Trophoblast cell (in vitro differentiated cells and primary cell): ENCODE results near the gene DCAF8.

Source experiments
- DNase-seq, 2 donors: peaks; one replicate each; pipeline ENCODE4 v3.0.0-alpha.2; 2016
- H2AFZ ChIP-seq: 2 replicates; pipeline ENCODE4 v1.6.1; 2013; ENCODE audit warnings: low read length, moderate library complexity, mild to moderate bottlenecking; ENCODE audit not compliant: insufficient read depth, poor library complexity
- H2AK5ac ChIP-seq: 2 replicates; pipeline ENCODE4 v1.6.1; 2013; ENCODE audit warnings: mild to moderate bottlenecking, low read length
- H2BK120ac ChIP-seq: 2 replicates; pipeline ENCODE4 v1.6.1; 2013; ENCODE audit warnings: low read length, mild to moderate bottlenecking, moderate library complexity; ENCODE audit not compliant: insufficient read depth, poor library complexity
- H2BK12ac ChIP-seq: 2 replicates; pipeline ENCODE4 v1.6.1; 2013; ENCODE audit warnings: mild to moderate bottlenecking, low read length, moderate library complexity
- H2BK5ac ChIP-seq: 2 replicates; pipeline ENCODE4 v1.6.1; 2013; ENCODE audit warnings: low read length, low read depth, moderate library complexity, mild to moderate bottlenecking; ENCODE audit not compliant: poor library complexity
- H3K14ac ChIP-seq: 2 replicates; pipeline ENCODE4 v1.6.1; 2013; ENCODE audit warnings: mild to moderate bottlenecking, low read length
- H3K18ac ChIP-seq: 2 replicates; pipeline ENCODE4 v1.6.1; 2013; ENCODE audit warnings: mild to moderate bottlenecking, low read length
- H3K23ac ChIP-seq: 2 replicates; pipeline ENCODE4 v1.6.1; 2013; ENCODE audit warnings: low read length
- H3K27ac ChIP-seq: 2 replicates; pipeline ENCODE4 v1.5.1; 2013; ENCODE audit warnings: low read depth, mild to moderate bottlenecking, inconsistent platforms, low read length, moderate library complexity
- H3K27me3 ChIP-seq: 2 replicates; pipeline ENCODE4 v1.6.1; 2013; ENCODE audit warnings: inconsistent platforms, mild to moderate bottlenecking, low read length, moderate library complexity; ENCODE audit not compliant: insufficient read depth
- H3K36me3 ChIP-seq, 2 experiments: 1 replicate in 1 of 2; 2 replicates in 1 of 2; pipeline ENCODE4 v1.6.1; 2013; ENCODE audit warnings: low read length in 2 of 2, mild to moderate bottlenecking in 2 of 2, moderate library complexity in 1 of 2; ENCODE audit not compliant: insufficient read depth in 2 of 2, control insufficient read depth in 1 of 2
- H3K4ac ChIP-seq: 2 replicates; pipeline ENCODE4 v1.6.1; 2013; ENCODE audit warnings: low read depth, mild to moderate bottlenecking, low read length, moderate library complexity
- H3K4me1 ChIP-seq, 2 experiments: 1 replicate in 1 of 2; 2 replicates in 1 of 2; pipeline ENCODE4 v1.6.1; 2013; ENCODE audit warnings: low read length in 2 of 2, mild to moderate bottlenecking in 2 of 2, moderate library complexity in 1 of 2; ENCODE audit not compliant: insufficient read depth in 2 of 2, control insufficient read depth in 1 of 2
- H3K4me2 ChIP-seq: 2 replicates; pipeline ENCODE4 v1.6.1; 2013; ENCODE audit warnings: inconsistent platforms, mild to moderate bottlenecking, low read length, moderate library complexity
- H3K4me3 ChIP-seq: 2 replicates; pipeline ENCODE4 v1.5.1; 2013; ENCODE audit warnings: mild to moderate bottlenecking, low read depth, low read length, inconsistent platforms
- H3K79me1 ChIP-seq: one replicate; pipeline ENCODE4 v1.6.1; 2013; ENCODE audit warnings: low read length
- H3K79me2 ChIP-seq: 2 replicates; pipeline ENCODE4 v1.6.1; 2013; ENCODE audit warnings: low read length, mild to moderate bottlenecking; ENCODE audit not compliant: control insufficient read depth, insufficient read depth, poor library complexity
- H3K9ac ChIP-seq: 2 replicates; pipeline ENCODE4 v1.6.1; 2013; ENCODE audit warnings: mild to moderate bottlenecking, low read length
- H3K9me3 ChIP-seq: 2 replicates; pipeline ENCODE4 v1.6.1; 2013; ENCODE audit warnings: low read depth, mild to moderate bottlenecking, control low read depth, inconsistent platforms, low read length; ENCODE audit not compliant: insufficient read depth
- H4K12ac ChIP-seq: 2 replicates; pipeline ENCODE4 v1.6.1; 2013; ENCODE audit warnings: low read depth, mild to moderate bottlenecking, low read length, moderate library complexity
- H4K8ac ChIP-seq: 2 replicates; pipeline ENCODE4 v1.6.1; 2013; ENCODE audit warnings: low read depth, mild to moderate bottlenecking, low read length, moderate library complexity
- H4K91ac ChIP-seq: one replicate; pipeline ENCODE4 v1.6.1; 2013; ENCODE audit warnings: low read depth, mild to moderate bottlenecking, low read length, moderate library complexity
- WGBS: extraction: QIAGEN DNeasy Blood & Tissue Kit; methylation state at CpG from one replicate; pipeline ENCODE4 v1.1.7; 2013; ENCODE audit warnings: missing lambda C conversion rate; ENCODE audit not compliant: insufficient read length, insufficient coverage; ENCODE audit errors: extremely low coverage; 5-methylcytosine and 5-hydroxymethylcytosine counted together

DCAF8 gene

DNA sequence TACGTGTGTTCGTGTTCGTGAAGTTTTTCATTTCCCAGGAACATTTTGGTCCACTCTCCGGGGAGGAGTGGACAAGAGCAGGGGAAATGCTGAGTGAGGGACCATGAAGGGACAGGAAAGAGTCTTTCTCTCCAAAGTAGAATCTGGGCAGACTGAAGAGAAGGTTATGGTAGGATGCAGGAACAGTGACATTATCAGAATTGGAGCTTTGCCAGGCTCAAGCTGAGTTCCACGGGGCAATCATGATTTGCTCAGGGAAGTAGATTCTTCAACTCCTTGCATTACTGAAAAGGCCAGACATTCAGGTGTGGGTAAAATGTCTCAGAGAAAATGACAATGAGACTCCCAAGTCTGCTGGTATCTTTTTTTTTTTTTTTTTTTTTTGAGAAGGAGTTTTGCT, 94.3 kb downstream of the DCAF8 start:
- H4K8ac ChIP-seq, result no peak overlapping the region
- H3K27ac ChIP-seq, result no peak overlapping the region
- H3K9ac ChIP-seq, result no peak overlapping the region
- H2AK5ac ChIP-seq, result no peak overlapping the region
- no peaks in the 10 kb centered on the region for H3K36me3 ChIP-seq
- no CpG with 5 or more reads among the region's 5 CpGs for WGBS
- H4K12ac ChIP-seq, result no peak overlapping the region
- peak; percentile 77 to 91 for DNase-seq
- H3K9me3 ChIP-seq, result no peaks in the 10 kb centered on the region
- no peaks in the 10 kb centered on the region for H3K79me2 ChIP-seq
- H3K4ac ChIP-seq, result no peak overlapping the region
- H3K14ac ChIP-seq, result no peak overlapping the region
- H2BK120ac ChIP-seq, result no peak overlapping the region
- no peak overlapping the region for H4K91ac ChIP-seq
- no peak overlapping the region for H3K4me3 ChIP-seq
- no peak overlapping the region for H2BK5ac ChIP-seq
- H3K23ac ChIP-seq, result no peak overlapping the region
- no peak overlapping the region for H2AFZ ChIP-seq
- no peak overlapping the region for H3K4me2 ChIP-seq
- no peak overlapping the region for H3K18ac ChIP-seq
- no peaks in the 10 kb centered on the region for H3K27me3 ChIP-seq
- H3K4me1 ChIP-seq, result peaks cover 19% of the 10 kb centered on the region in 2 experiments
- peaks cover 4% of the 10 kb centered on the region for H3K79me1 ChIP-seq
- no peak overlapping the region for H2BK12ac ChIP-seq

DNA sequence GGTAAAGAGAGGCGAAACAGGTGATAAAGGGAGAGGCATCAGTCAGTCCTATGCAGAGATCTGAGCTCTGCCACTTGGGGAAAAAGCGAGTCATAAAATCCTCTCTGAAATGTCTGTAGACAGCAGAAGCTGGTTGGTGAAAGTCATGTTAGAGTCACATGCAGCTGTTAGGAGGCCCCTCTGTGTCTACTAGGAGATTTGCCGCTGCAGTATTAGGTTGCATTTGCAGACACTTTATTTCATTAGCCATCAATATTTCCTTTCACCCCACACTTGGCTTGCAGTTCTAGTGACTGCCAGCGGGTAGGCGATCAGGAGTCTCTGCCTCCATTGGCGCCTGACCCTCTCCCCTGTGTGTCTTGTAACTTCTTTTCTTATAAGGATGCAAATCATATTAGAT, 94.8 kb downstream of the DCAF8 start:
- no peak overlapping the region for H2BK12ac ChIP-seq
- no peaks in the 10 kb centered on the region for H3K27me3 ChIP-seq
- no peak overlapping the region for H4K12ac ChIP-seq
- H4K91ac ChIP-seq, result no peak overlapping the region
- H2AK5ac ChIP-seq, result no peak overlapping the region
- no peak overlapping the region for H3K18ac ChIP-seq
- H3K4me1 ChIP-seq, result peaks cover 17 to 18% of the 10 kb centered on the region in 2 experiments
- H2AFZ ChIP-seq, result no peak overlapping the region
- WGBS, result no CpG with 5 or more reads among the region's 6 CpGs
- H2BK120ac ChIP-seq, result no peak overlapping the region
- H3K9me3 ChIP-seq, result no peaks in the 10 kb centered on the region
- H4K8ac ChIP-seq, result no peak overlapping the region
- no peaks in the 10 kb centered on the region for H3K79me2 ChIP-seq
- H3K23ac ChIP-seq, result no peak overlapping the region
- H3K4ac ChIP-seq, result no peak overlapping the region
- no peak overlapping the region for H3K4me2 ChIP-seq
- peaks cover 4% of the 10 kb centered on the region for H3K79me1 ChIP-seq
- H3K9ac ChIP-seq, result no peak overlapping the region
- no peak overlapping the region for H2BK5ac ChIP-seq
- DNase-seq, result peak in 1 of 2 donors; percentile 9
- H3K4me3 ChIP-seq, result no peak overlapping the region
- H3K27ac ChIP-seq, result no peak overlapping the region
- no peak overlapping the region for H3K14ac ChIP-seq
- no peaks in the 10 kb centered on the region for H3K36me3 ChIP-seq

DNA sequence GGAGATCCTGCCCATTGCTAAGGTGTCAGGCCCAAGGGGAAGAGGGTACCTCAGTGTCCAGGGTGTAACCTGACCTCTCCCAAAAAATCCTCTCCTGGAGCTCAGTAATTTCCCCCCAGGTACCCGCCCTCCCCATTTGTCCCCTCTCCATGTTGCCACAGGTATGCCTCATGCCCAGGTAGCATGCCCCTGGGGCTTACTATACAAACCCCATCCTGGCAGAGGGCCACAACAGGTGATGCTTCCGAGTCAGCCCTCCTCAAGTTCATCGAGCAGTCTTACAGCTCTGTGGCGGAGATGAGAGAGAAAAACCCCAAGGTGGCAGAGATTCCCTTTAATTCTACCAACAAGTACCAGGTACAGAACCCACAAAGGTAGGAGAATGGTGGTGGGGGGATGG, 95.3 kb downstream of the DCAF8 start:
- Histone ChIP-seq H2BK5ac (no peak overlapping the region), H3K4me3 (no peak overlapping the region), H2AK5ac (no peak overlapping the region), H3K79me2 (no peaks in the 10 kb centered on the region), H4K91ac (no peak overlapping the region), H3K79me1 (peaks cover 2% of the 10 kb centered on the region), H3K9me3 (no peaks in the 10 kb centered on the region), H3K27ac (no peak overlapping the region), H3K14ac (no peak overlapping the region), H3K36me3 (no peaks in the 10 kb centered on the region), H2BK120ac (no peak overlapping the region), H2AFZ (no peak overlapping the region), H2BK12ac (no peak overlapping the region), H3K23ac (no peak overlapping the region), H4K8ac (no peak overlapping the region), H3K9ac (no peak overlapping the region), H3K18ac (no peak overlapping the region), H4K12ac (no peak overlapping the region), H3K27me3 (no peaks in the 10 kb centered on the region), H3K4ac (no peak overlapping the region), H3K4me2 (no peak overlapping the region), H3K4me1 (peaks cover 13% of the 10 kb centered on the region in 2 experiments)
- WGBS, result no CpG with 5 or more reads among the region's 4 CpGs
- no peak for DNase-seq

DNA sequence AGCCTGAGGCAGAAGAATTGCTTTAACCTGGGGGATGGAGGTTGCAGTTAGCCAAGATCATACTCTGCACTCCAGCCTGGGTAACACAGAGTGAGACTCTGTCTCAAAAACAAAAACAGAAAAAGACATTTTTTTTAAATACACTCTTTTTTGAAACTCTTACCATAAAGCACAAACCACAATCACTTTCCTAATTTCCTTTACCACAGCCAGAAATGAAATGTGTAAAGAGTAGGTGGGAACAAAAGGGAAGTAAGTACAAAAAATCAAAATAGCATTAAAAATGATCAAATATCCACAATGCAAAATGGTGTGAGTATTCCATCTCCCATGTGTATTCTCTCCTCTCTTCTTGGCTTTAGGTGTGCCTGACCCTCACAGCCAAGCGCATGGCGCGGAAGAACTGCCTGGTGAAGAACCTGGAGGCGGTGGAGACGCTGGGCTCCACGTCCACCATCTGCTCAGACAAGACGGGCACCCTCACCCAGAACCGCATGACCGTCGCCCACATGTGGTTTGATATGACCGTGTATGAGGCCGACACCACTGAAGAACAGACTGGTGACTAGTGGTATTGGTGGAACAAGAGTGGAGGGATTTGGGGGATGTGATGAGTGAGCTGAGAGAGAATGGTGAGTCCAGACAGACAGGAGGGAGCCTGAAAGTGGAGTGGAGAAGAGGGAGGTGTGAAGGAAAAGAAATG, 96.0 kb downstream of the DCAF8 start:
- no CpG with 5 or more reads among the region's 12 CpGs for WGBS
- H2BK12ac ChIP-seq, result no peak overlapping the region
- peak in 1 of 2 donors; percentile 63 for DNase-seq
- no peak overlapping the region for H3K27ac ChIP-seq
- H3K4ac ChIP-seq, result no peak overlapping the region
- no peak overlapping the region for H3K14ac ChIP-seq
- no peaks in the 10 kb centered on the region for H3K79me1 ChIP-seq
- no peak overlapping the region for H4K8ac ChIP-seq
- H3K4me1 ChIP-seq, result peaks cover 7 to 8% of the 10 kb centered on the region in 2 experiments
- no peak overlapping the region for H3K18ac ChIP-seq
- no peak overlapping the region for H2BK120ac ChIP-seq
- no peak overlapping the region for H3K4me3 ChIP-seq
- H3K9ac ChIP-seq, result no peak overlapping the region
- no peak overlapping the region for H3K4me2 ChIP-seq
- H4K12ac ChIP-seq, result no peak overlapping the region
- no peak overlapping the region for H3K23ac ChIP-seq
- H3K9me3 ChIP-seq, result no peaks in the 10 kb centered on the region
- no peaks in the 10 kb centered on the region for H3K27me3 ChIP-seq
- H2AK5ac ChIP-seq, result no peak overlapping the region
- H4K91ac ChIP-seq, result no peak overlapping the region
- H2AFZ ChIP-seq, result no peak overlapping the region
- H3K36me3 ChIP-seq, result no peaks in the 10 kb centered on the region
- H2BK5ac ChIP-seq, result no peak overlapping the region
- H3K79me2 ChIP-seq, result no peaks in the 10 kb centered on the region
